Hepatocyte (in vitro differentiated cells): ENCODE measurements around the gene SPATA2L. TPM values are rescaled to one million over a fixed set of nuclear protein-coding genes. Genes with fewer than 3 reads are reported as not detected.

Experiments
- DNase-seq: peaks from one replicate; pipeline ENCODE4 v3.0.0-alpha.2; 2016; ENCODE audit warnings: low spot score
- H2AFZ ChIP-seq: fragments of 200-600 bp; sonication (generic); 2 replicates; pipeline ENCODE4 v1.6.0; 2016; ENCODE audit warnings: antibody characterized with exemption, mild to moderate bottlenecking
- H3K27ac ChIP-seq: fragments of 200-600 bp; sonication (generic); 2 replicates; pipeline ENCODE4 v1.5.1; 2016; ENCODE audit warnings: mild to moderate bottlenecking
- H3K27me3 ChIP-seq: fragments of 200-600 bp; sonication (generic); 2 replicates; pipeline ENCODE4 v1.6.1; 2016
- H3K36me3 ChIP-seq: fragments of 200-600 bp; sonication (generic); replicated peaks from 2 replicates; pipeline ENCODE4 v1.5.1; 2016; ENCODE audit warnings: low read depth; ENCODE audit not compliant: insufficient read depth
- H3K4me1 ChIP-seq: fragments of 200-600 bp; sonication (generic); 2 replicates; pipeline ENCODE4 v1.5.1; 2016; ENCODE audit warnings: mild to moderate bottlenecking, moderate library complexity; ENCODE audit not compliant: insufficient read depth
- H3K4me2 ChIP-seq: fragments of 200-600 bp; sonication (generic); 2 replicates; pipeline ENCODE4 v1.6.0; 2016
- H3K4me3 ChIP-seq: fragments of 200-600 bp; sonication (generic); 2 replicates; pipeline ENCODE4 v1.5.1; 2016; ENCODE audit warnings: mild to moderate bottlenecking
- H3K79me2 ChIP-seq: fragments of 200-600 bp; sonication (generic); 2 replicates; pipeline ENCODE4 v1.6.0; 2017; ENCODE audit warnings: mild to moderate bottlenecking
- H3K9me2 ChIP-seq: fragments of 200-600 bp; sonication (generic); replicated peaks from 2 replicates; pipeline ENCODE4 v1.6.0; 2017; ENCODE audit warnings: mild to moderate bottlenecking; ENCODE audit not compliant: insufficient read depth
- H3K9me3 ChIP-seq: fragments of 200-600 bp; sonication (generic); 2 replicates; pipeline ENCODE4 v1.5.1; 2016; ENCODE audit warnings: low read depth, mild to moderate bottlenecking
- H4K20me1 ChIP-seq: fragments of 200-600 bp; sonication (generic); 2 replicates; pipeline ENCODE4 v1.6.0; 2016; ENCODE audit warnings: mild to moderate bottlenecking; ENCODE audit not compliant: insufficient read depth, poor library complexity, severe bottlenecking
- EZH2 ChIP-seq: fragments of 200-600 bp; sonication (generic); IDR thresholded peaks from 2 replicates; pipeline ENCODE4 v1.6.1; 2016; ENCODE audit warnings: antibody characterized with exemption, mild to moderate bottlenecking, borderline replicate concordance
- EZH2phosphoT487 ChIP-seq: fragments of 200-600 bp; sonication (generic); IDR thresholded peaks from one replicate; pipeline ENCODE4 v1.6.1; 2018; ENCODE audit warnings: antibody characterized with exemption, mild to moderate bottlenecking, low read depth, moderate library complexity; ENCODE audit not compliant: unreplicated experiment, severe bottlenecking
- WGBS: methylation state at CpG from one replicate; pipeline ENCODE4 v1.1.6; 2016; ENCODE audit warnings: low lambda C conversion rate; ENCODE audit errors: missing lambda C conversion rate; 5-methylcytosine and 5-hydroxymethylcytosine counted together
- polyA plus RNA-seq: library from polyadenylated mRNA; unstranded; fragments of >200 nt; fragmentation: Nextera tagmentation; extraction: Ambion mirVana; gene quantifications from 2 replicates; pipeline ENCODE4 v1.2.1, GENCODE V29; 2016
- total RNA-seq: library from RNA; depleted of rRNA; stranded (reverse); fragments of >200 nt; gene quantifications from 2 replicates; pipeline ENCODE4 v1.2.3, GENCODE V29; 2014
- TF ChIP-seq, protein P1 (sequence below): fragments of 200-600 bp; sonication (generic); IDR thresholded peaks from 2 replicates; pipeline ENCODE4 v1.5.1; 2016; ENCODE audit warnings: antibody characterized with exemption, mild to moderate bottlenecking; ENCODE audit not compliant: poor library complexity

Gene SPATA2L
- total and polyA plus RNA-seq, 2 experiments from 2014 or later: 25.0 to 32.9 TPM

DNA sequence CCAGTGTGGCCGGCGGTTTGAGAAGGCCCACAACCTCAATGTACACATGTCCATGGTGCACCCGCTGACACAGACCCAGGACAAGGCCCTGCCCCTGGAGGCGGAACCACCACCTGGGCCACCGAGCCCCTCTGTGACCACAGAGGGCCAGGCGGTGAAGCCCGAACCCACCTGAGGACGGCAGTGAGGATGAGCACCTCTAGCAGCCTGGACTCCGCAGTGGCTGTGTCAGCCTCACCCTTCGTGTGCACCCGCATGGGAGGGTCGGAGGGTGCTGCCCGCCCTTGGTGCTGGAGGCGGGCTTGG is 36.5 kb upstream of the SPATA2L start:
- Histone ChIP-seq H3K79me2 (no peaks in the 10 kb centered on the region), H3K9me3 (no peaks in the 10 kb centered on the region), H3K9me2 (no peaks in the 10 kb centered on the region), H3K27ac (no peak overlapping the region), H3K4me1 (no peaks in the 10 kb centered on the region), H3K4me2 (no peak overlapping the region), H3K36me3 (no peaks in the 10 kb centered on the region), H3K4me3 (no peak overlapping the region), H3K27me3 (no peaks in the 10 kb centered on the region), H4K20me1 (no peaks in the 10 kb centered on the region), H2AFZ (no peak overlapping the region)
- WGBS: 94% methylated on average over 14 of the region's 14 CpGs
- no peak for DNase-seq
- TF ChIP-seq, protein P1, sequence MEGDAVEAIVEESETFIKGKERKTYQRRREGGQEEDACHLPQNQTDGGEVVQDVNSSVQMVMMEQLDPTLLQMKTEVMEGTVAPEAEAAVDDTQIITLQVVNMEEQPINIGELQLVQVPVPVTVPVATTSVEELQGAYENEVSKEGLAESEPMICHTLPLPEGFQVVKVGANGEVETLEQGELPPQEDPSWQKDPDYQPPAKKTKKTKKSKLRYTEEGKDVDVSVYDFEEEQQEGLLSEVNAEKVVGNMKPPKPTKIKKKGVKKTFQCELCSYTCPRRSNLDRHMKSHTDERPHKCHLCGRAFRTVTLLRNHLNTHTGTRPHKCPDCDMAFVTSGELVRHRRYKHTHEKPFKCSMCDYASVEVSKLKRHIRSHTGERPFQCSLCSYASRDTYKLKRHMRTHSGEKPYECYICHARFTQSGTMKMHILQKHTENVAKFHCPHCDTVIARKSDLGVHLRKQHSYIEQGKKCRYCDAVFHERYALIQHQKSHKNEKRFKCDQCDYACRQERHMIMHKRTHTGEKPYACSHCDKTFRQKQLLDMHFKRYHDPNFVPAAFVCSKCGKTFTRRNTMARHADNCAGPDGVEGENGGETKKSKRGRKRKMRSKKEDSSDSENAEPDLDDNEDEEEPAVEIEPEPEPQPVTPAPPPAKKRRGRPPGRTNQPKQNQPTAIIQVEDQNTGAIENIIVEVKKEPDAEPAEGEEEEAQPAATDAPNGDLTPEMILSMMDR: no peak
- TF ChIP-seq EZH2phosphoT487 (no peak), EZH2 (no peak)

DNA sequence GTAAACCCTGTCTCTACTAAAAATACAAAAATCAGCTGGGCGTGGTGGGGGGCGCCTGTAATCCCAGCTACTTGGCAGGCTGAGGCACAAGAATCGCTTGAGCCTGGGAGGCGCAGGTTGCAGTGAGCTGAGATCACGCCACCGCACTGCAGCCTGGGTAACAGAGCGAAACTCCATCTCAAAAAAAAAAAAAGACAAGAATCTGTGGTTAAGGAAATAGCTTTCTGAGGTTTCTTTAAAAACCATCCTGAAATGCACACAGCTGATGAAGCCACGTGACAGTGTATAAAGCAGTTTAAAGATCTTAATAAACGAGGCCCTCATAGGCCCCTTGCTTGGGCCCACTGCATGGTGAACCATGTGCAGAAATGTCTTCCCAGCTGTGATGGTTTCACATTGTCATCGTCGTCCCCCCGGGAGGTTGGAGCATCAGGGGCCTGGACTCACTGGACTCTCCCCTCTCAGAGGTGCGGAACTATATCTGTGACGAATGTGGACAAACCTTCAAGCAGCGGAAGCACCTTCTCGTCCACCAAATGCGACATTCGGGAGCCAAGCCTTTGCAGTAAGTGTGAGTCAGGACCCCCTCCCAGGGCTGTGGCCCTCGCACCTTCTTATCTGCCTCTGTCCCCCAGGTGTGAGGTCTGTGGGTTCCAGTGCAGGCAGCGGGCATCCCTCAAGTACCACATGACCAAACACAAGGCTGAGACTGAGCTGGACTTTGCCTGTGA is 36.0 kb upstream of the SPATA2L start:
- H3K4me3 ChIP-seq: no peak overlapping the region
- TF ChIP-seq, protein P1: no peak
- no peak for TF ChIP-seq EZH2
- TF ChIP-seq EZH2phosphoT487: no peak
- no peak overlapping the region for H3K27ac ChIP-seq
- H3K36me3 ChIP-seq: no peaks in the 10 kb centered on the region
- H4K20me1 ChIP-seq: no peaks in the 10 kb centered on the region
- no peaks in the 10 kb centered on the region for H3K9me2 ChIP-seq
- H3K27me3 ChIP-seq: no peaks in the 10 kb centered on the region
- H3K4me2 ChIP-seq: no peak overlapping the region
- H2AFZ ChIP-seq: no peak overlapping the region
- no peaks in the 10 kb centered on the region for H3K9me3 ChIP-seq
- 98% methylated on average over 20 of the region's 20 CpGs for WGBS
- no peak for DNase-seq
- H3K79me2 ChIP-seq: no peaks in the 10 kb centered on the region
- no peaks in the 10 kb centered on the region for H3K4me1 ChIP-seq

DNA sequence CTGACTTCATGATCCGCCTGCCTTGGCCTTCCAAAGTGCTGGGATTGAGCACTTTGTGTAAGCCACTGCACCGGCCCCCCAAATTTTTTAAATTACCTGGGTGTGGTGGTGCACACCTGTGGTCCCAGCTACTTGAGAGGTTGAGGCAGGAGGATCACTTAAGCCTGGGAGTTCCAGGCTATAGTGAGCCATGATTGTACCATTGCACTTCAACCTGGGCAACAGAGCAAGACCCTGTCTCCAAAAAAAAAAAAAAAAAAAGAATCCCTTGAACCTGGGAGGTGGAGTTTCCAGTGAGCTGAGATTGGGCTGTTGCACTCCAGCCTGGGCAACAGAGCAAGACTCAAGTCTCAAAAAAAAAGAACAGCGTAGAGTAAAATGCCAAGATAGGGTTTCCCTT is 35.0 kb upstream of the SPATA2L start:
- 99% methylated on average over 3 of the region's 3 CpGs for WGBS
- no peak overlapping the region for H3K27ac ChIP-seq
- H3K4me2 ChIP-seq: no peak overlapping the region
- H3K9me2 ChIP-seq: no peaks in the 10 kb centered on the region
- H3K36me3 ChIP-seq: no peaks in the 10 kb centered on the region
- no peaks in the 10 kb centered on the region for H3K4me1 ChIP-seq
- H3K9me3 ChIP-seq: no peaks in the 10 kb centered on the region
- TF ChIP-seq, protein P1: no peak
- TF ChIP-seq EZH2 (no peak), EZH2phosphoT487 (no peak)
- no peak for DNase-seq
- H3K27me3 ChIP-seq: no peaks in the 10 kb centered on the region
- no peak overlapping the region for H2AFZ ChIP-seq
- H3K79me2 ChIP-seq: no peaks in the 10 kb centered on the region
- no peaks in the 10 kb centered on the region for H4K20me1 ChIP-seq
- no peak overlapping the region for H3K4me3 ChIP-seq
